Fibroblast of lung (primary cell): ENCODE data around the gene ACSS3.

ENCODE experiments used
- EZH2 ChIP-seq: IDR thresholded peaks from 2 replicates; pipeline ENCODE4 v1.5.1; 2012; ENCODE audit warnings: low read length, control low read depth, mild to moderate bottlenecking; ENCODE audit errors: missing control alignments
- TF ChIP-seq, protein P1 (sequence below), 2 donors: IDR thresholded peaks in 1 of 2; conservative IDR thresholded peaks in 1 of 2; 1 replicate in 1 of 2; 2 replicates in 1 of 2; pipeline ENCODE4 v1.5.1; 2011 to 2012; ENCODE audit warnings: low read length in 2 of 2, control low read depth in 1 of 2, inconsistent platforms in 1 of 2, low read depth in 1 of 2, mild to moderate bottlenecking in 1 of 2

- TF ChIP-seq, protein P1, sequence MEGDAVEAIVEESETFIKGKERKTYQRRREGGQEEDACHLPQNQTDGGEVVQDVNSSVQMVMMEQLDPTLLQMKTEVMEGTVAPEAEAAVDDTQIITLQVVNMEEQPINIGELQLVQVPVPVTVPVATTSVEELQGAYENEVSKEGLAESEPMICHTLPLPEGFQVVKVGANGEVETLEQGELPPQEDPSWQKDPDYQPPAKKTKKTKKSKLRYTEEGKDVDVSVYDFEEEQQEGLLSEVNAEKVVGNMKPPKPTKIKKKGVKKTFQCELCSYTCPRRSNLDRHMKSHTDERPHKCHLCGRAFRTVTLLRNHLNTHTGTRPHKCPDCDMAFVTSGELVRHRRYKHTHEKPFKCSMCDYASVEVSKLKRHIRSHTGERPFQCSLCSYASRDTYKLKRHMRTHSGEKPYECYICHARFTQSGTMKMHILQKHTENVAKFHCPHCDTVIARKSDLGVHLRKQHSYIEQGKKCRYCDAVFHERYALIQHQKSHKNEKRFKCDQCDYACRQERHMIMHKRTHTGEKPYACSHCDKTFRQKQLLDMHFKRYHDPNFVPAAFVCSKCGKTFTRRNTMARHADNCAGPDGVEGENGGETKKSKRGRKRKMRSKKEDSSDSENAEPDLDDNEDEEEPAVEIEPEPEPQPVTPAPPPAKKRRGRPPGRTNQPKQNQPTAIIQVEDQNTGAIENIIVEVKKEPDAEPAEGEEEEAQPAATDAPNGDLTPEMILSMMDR (conservative IDR thresholded peaks at IDR 0.05 in 1 of 2, IDR thresholded peaks at IDR 0.05 in 1 of 2; ENCODE audit: low read depth in 1 of 2, low read length in 2 of 2), result no peak
- no peak for TF ChIP-seq EZH2
Observed at GRCh38 chr12:81207173-81207572, 129.3 kb downstream of the ACSS3 start.
